HG03558 (cell line): Measurements from ENCODE around the gene UTF1.

Experiments used
- ATAC-seq: cut with Tn5 transposase; IDR thresholded peaks from one replicate; pipeline ENCODE4 v1.9.1; 2021; ENCODE audit warnings: moderate number of reproducible peaks; ENCODE audit not compliant: unreplicated experiment; ENCODE audit errors: extremely low read depth

The UTF1 gene

DNA sequence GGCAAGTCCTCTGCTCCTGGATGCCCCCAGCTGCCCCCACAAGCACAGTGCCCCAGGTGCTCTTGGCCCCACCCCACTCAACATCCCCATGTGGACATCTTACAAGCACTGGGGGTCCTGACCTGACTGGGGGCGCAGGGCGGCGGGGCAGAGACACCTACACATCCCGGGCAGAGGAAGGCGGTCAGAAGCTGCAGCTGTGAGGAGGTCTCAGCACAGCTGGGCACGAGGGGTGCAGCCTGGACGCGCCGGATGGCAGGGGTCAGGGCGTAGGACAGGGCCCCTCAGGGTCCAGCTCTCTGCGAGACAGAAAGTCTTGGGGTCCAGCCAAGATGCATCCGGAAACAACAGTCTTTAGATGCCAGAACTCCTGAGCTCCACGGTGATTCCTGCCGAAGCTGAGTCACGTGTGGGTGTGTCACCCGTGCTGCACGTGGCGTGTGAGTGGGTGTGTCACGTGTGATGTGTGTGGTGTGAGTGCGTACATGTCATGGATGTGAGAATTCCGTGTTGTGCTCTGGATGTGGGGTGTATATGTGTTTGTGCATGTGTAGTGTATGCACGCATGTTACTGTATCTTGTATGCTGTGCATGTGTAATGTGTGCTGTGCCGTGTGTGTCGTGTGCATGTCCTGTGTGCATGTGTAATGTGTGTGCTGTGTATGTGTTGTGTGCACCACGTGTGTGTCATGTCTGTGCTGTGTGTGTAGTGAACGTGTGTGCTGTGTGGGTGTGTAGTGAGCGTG is 12.8 kb downstream of the UTF1 start:
- no peak for ATAC-seq

GRCh38 chr10:133243593-133243992 is 13.6 kb downstream of the UTF1 start:
- no peak for ATAC-seq

GRCh38 chr10:133245439-133246235 is 15.6 kb downstream of the UTF1 start:
- no peak for ATAC-seq

GRCh38 chr10:133246236-133246626 is 16.2 kb downstream of the UTF1 start:
- ATAC-seq, result no peak

DNA sequence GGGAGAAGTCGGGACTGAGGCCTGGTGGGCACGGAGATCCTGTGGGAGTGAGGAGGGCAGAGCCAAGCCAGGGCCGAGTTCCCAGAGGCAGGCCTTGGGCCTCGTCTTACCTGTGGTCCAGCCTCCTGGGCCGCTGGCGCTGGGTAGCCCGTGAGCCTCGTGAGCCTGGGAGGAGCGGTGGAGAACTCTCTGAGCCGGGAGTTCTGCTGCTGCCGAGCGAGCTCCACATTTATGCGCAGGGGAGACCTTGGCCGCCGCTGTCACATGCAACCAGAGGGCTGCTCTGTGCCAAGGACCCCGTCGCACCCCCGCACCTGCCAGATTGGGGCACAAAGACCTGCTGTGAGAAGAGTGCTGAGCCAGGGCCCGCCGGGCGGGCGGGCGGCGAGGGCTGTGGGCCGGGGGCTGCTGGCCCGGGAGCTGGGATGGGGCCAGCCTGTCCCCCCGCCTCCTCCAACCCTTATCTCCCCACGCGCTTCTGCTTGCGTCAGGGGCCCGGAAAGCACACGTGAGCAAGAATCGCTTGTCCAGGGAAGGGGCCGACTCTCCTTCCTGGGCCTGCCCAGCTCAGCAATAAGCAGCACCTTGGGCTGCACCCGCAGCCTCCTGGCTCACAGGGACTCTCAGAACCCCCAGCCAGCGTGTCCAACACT is 17.8 kb downstream of the UTF1 start:
- ATAC-seq, result no peak

DNA sequence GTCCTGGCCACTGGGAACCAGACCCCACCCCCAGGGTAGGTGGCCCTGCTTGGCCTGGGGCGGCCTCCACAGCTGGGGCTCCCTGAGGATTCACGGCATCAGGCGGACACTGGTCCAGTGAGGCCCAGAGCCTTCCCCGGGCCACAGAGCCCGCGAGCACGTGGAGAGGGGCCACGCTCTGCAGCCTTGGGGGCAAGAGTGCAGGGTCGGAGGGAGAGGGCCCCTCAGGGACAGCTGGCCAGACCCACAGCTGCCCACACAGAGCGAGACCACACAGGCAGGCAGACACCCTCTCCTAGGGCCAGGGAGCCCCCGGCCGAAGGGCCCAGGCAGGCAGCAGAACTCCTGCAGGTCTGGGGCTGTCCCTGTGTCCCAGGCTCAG is 18.3 kb downstream of the UTF1 start:
- ATAC-seq, result no peak

DNA sequence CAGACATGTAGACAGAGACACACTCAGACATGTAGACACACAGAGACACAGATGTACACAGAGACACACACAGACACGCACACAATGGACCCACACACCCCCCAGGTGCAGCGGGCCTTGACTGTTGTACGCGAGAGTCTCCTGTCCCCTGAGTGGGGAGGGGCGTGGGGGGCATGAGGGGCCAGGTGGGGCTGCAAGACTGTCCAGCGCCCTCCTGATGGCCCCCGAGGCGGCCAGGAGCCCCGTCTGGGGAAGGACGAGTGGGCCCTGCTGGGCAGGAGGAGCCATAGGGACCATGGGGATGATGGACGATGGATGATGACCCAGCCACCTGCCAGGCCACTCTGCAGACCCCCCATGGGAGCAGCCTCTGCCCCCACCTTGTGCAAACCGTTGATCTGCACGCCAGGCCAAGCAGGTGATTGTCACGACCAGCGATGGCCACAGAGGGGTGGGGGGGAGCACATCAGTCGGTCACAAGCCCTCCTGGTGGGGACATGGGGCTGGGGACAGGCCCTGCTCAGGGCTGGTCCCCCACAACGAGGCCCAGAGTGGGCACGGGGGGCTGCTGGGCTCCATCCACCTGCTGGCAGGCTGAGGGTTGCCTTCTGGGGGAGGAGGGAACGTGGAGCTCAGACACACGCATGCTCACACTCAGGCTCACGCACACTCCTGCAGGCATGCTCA is 19.2 kb downstream of the UTF1 start:
- no peak for ATAC-seq

GRCh38 chr10:133249975-133250754 is 20.1 kb downstream of the UTF1 start:
- no peak for ATAC-seq

GRCh38 chr10:133251388-133252222 is 21.6 kb downstream of the UTF1 start:
- ATAC-seq, result no peak

DNA sequence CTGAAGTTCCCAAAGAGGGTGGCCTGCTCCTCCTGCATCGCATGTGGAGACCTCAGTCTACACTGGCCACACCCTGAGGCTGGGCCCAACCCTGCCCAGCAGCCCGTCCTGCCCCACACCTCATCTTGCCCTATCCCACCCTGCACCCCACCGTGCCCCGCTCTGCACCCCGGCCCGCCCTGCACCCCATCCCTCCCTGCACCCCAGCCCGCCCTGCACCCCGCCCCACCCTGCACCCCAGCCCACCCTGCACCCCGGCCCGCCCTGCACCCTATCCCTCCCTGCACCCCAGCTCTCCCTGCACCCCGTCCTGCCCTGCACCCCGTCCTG is 22.2 kb downstream of the UTF1 start:
- no peak for ATAC-seq

DNA sequence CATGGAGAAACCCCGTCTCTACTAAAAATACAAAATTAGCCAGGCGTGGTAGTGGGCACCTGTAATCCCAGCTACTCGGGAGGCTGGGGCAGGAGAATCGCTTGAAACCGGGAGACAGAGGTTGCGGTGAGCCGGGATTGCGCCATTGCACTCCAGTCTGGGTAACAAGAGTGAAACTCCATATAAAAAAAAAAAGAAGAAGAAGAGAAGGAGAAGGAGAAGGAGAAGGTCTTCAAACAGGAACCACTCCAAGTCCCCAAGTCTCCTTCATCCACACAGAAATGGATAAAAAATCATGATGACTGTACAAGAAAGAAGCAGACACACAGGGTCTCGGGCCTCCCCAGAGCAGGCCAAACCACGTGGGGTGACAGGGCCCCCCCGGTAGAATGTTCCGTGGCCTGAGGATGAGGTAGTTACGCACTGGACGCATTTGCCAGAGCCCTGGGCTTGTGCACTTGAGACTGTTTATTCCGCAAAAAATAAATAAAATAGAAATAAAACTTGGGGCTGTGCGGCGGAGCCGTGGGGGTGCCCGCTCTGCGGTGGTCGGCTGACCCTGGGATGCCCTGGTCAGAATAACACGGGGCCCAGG is 23.4 kb downstream of the UTF1 start:
- no peak for ATAC-seq

- no peak for ATAC-seq
Measured at GRCh38 chr10:133254421-133255120, 24.6 kb downstream of the UTF1 start.

- no peak for ATAC-seq
Measured at GRCh38 chr10:133255323-133255722, 25.3 kb downstream of the UTF1 start.

DNA sequence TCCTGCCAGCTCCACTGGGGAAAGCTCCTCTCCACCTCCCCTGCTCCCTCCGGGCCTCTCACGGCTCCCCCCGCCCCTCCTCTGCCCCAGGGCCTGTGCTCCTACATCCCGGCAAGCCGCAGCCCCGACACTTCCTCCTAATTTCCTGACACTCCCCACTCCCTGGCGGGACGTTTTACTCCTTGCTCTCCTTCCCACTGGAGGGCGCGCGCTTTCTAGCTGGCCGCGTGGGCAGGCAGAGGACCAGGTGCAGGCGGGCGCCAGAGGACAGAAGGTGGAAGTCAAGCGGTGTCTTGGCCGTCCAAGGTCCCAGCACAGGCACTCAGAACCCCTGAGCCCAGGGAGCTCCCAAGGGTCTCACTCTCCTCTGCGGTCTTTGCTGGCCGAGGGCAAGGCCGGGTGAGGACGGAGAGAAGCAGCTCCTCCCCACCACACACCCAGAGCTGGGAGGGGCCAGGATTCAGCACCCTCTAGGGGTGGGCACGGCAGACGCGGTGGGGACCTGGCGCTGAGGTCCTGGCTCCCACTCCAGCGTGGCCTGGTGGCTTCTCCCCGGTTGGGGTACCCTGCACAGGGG is 27.6 kb downstream of the UTF1 start:
- ATAC-seq, result no peak

DNA sequence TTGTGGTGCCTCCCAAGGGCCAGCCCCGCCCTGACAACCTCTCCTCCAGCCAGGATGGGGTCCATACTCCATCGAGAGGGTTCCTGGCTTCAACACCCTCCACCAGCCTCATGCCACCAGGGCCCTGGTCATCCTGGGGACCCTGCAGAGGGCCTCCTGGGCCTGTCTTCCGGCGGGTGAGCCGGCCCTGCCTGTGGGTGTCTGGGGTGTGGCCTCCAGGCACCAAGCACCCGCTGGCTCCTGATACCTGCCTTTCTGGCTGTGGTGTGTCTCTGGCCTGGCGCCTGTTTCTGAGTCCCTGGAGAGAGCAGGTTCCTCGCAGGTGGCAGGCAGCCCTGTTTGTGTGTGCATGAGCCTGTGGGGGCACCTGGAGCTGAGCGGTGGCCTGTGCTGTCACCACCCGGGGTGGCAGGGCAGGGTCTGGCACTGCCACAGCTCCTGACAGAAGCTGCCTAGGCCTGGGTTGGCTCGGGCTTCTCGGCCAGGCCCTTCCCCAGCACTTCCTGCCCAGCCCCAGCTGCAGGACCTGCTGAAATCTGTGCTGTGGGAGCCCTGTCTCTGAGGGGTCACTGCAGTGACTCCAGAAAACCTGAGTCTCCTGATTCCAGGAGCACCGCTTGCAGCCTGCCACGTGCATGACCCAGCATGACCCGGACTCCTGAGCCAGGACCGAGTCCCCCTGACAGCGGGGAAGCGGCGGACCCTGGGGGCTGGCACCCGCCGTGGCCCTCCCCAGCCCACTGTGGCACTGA is 28.2 kb downstream of the UTF1 start:
- ATAC-seq, result no peak

DNA sequence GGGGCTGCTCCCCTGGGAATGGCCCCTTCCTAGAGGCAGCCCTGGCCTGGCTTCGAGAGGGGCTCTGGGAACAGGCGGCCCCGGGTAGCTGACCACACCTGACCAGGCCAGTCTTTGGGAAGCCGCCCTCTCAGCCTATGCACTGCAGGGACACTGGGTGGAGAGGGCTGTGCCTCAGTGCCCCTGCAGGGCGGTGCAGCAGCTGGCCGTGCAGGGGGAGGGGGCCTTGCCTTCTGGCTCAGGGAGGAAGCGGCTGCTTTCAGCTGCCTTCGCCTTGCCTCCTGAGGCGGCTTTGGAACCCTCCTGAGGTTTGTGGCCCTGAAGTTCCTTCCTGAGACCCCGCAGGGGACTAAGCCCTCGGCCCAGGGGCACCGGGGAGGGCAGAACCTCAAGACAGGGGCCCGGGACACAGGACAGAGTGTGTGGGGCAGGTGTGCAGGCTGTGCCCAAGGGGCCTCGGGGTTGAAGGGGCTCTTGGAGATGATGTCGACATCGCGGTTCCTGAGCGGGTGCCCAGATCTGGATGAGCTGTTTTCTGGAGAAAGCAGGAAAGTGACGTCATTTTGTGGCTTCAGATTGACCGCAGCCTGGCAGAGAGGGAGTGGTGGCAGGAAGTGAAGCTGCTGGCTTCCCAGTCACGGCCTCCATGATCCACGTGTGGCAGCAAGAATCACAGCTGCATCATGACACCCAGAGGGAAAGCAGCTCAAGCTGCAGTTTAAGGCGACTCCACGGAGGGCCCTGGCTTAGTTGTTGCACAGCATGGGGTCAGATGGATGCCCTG is 29.0 kb downstream of the UTF1 start:
- ATAC-seq, result no peak

- no peak for ATAC-seq
Measured at GRCh38 chr10:133259602-133259989, 29.6 kb downstream of the UTF1 start.
